Adrenal gland (tissue), 5 donors: ENCODE results near the gene RYR3.

Experiments used
- CTCF ChIP-seq, 6 experiments: fragments of 450-650 bp in 4 of 6; fragments of 200-600 bp in 2 of 6; sonication (generic) in 1 of 6; IDR thresholded peaks; 1 replicate in 5 of 6; 2 replicates in 1 of 6; pipeline versions ENCODE4 v1.5.1 to v1.8.0; 2016 to 2021; ENCODE audit warnings: antibody characterized with exemption in 6 of 6, mild to moderate bottlenecking in 2 of 6, moderate library complexity in 1 of 6
- POLR2A ChIP-seq, 2 donors: fragments of 450-650 bp; IDR thresholded peaks; one replicate each; pipeline ENCODE4 v1.6.1; 2017; ENCODE audit warnings: antibody characterized with exemption in 2 of 2, mild to moderate bottlenecking in 2 of 2, moderate library complexity in 1 of 2
- donor health status: DM: no; HTN: no; CAD: no.

- TF ChIP-seq CTCF (IDR thresholded peaks at IDR 0.05) = no peak
- TF ChIP-seq POLR2A (IDR thresholded peaks at IDR 0.05) = no peak
Measured at GRCh38 chr15:33859992-33860545, 549.3 kb downstream of the RYR3 start.
